Limb (tissue), 2 donors: ENCODE data around the gene LRRC30.

Experiments
- DNase-seq, 2 donors: peaks; one replicate each; pipeline ENCODE4 v3.0.0-alpha.2; 2016; ENCODE audit errors: extremely low spot score in 2 of 2

Gene LRRC30

GRCh38 chr18:7237673-7238272 lies 6.9 kb downstream of the LRRC30 start:
- DNase-seq: no peak

DNA sequence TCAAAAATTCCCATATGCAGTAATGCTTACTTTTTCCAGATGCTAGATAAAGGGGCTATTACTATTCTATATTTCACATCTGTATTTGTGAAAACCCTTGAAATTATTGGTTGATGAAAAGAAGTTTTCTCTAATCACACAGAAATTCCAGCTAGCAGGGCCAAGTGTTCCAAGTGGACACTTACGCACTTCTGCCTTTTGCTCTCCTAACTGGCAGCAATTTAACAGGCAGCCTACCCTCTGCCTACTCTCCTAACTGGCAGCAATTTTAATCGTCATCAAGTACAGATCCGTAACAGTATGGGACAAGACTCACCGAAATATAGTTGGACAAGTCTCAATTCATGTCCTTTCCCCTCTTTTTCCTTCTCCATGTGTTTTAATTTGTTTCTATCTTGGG lies 12.0 kb downstream of the LRRC30 start:
- DNase-seq: no peak

DNA sequence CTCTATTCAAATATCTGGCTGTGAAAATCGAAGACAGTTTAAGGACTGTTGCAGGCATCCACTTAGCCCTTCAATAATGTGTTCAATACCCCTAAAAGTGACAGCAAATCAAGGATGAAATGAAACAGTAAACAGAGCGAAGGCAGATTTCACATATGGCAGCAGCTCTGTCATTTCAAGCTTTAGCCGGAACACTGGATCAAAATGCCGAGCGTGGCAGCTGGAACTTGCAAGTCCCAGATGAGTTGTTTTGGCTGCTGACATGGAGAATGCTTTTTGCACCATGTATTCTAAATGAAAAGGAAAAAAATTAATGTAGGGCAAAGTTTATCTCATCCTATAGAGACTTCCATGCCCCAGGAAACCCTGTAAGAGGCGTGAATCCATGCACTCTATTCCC lies 18.0 kb downstream of the LRRC30 start:
- peak; percentile 30 to 51 for DNase-seq

DNA sequence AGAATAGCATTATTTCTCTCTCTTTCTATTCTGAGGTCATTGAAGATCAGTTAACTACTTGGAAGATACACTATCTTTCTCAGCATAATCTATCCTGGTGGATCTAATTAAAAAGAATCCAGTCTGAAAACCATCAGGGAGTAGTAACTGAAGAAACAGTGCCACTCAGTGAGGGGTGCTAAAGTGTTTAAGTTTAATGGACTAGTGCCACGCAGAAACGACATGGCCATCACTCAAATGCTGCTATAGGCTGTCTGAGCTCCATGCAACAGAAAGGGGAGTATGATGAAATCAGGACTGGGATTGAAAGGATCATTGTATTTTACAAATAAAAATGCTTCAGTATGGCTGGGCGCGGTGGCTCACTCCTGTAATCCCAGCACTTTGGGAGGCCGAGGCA lies 23.3 kb downstream of the LRRC30 start:
- peak in 1 of 2 donors; percentile 3 for DNase-seq

- no peak for DNase-seq
Observed at GRCh38 chr18:7255054-7255453, 24.2 kb downstream of the LRRC30 start.

- DNase-seq: no peak
Observed at GRCh38 chr18:7255643-7256042, 24.8 kb downstream of the LRRC30 start.

DNA sequence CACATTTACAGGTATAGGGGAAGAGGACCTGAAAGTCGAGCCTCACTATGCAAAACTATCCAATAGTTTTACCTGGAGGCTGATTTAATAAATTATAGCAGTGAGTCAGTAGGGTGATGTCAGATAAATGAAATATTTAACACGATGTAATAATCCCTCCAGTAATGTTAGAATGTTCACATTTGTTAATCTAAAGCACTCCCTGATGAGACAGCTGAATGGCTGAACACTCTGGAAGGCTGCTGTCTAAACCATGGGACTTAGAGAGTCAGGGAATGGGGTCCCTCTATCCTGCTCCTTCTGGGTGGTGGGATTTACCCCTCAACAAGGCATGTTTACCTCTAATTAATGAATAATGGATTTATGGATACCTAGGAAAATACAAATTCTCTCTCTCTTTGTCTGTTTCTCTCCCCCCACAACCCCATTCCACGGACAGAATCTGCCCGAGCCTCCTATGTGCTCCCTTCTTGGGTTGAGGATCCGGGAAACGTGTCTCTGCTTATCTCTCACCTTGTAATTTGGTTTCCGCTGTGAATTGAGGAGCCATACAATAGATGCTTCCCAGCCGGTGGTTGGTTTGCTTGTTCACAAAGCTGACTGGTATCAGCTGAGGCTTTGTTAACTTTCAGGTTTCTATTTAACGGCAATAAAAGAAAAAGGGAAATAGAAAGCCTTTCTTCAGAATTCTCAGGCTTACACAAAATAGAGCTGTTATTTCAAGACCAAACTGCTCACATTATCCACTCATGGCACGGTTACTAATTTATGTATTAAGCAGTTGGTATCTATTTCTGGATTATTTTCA lies 25.9 kb downstream of the LRRC30 start:
- peak in 1 of 2 donors; percentile 11 for DNase-seq

DNA sequence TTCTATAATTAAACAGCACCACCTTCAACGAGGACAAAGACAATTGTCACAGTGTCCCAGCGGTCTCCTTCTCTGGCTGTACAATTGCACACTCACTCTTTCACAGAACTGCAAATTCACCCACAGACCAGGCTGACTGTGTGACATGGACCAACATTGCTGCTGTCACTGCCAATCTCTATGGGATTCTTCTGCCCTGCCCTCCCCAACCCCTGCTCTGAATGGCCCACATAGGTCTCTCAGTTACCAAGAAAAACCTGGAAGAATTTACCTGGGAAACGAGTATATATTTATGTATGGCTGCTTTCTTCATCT lies 26.5 kb downstream of the LRRC30 start:
- peak in 1 of 2 donors; percentile 17 for DNase-seq

DNA sequence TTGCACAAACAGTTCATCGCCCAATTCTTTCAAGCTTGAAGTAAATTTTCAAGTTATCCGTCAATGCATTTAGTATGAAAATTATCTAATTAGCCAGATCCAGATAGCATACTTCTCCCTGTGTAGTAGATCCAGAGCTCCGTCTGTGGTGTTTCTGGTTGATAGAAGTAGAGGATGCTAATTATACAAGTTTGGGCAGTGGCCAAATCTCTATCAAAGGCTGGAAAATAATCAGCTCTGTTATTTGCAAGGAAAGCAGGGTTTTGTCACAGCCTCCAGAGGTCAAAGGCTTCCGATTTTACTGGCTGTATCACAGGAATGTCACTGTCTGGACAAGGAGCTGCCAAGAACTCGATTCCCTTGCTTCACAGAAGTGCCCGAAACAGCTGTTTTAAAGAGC lies 28.6 kb downstream of the LRRC30 start:
- DNase-seq: peak in 1 of 2 donors; percentile 23

- no peak for DNase-seq
Observed at GRCh38 chr18:7261199-7261598, 30.3 kb downstream of the LRRC30 start.

GRCh38 chr18:7267973-7268372 lies 37.1 kb downstream of the LRRC30 start:
- no peak for DNase-seq

- no peak for DNase-seq
Observed at GRCh38 chr18:7269942-7270341, 39.1 kb downstream of the LRRC30 start.

DNA sequence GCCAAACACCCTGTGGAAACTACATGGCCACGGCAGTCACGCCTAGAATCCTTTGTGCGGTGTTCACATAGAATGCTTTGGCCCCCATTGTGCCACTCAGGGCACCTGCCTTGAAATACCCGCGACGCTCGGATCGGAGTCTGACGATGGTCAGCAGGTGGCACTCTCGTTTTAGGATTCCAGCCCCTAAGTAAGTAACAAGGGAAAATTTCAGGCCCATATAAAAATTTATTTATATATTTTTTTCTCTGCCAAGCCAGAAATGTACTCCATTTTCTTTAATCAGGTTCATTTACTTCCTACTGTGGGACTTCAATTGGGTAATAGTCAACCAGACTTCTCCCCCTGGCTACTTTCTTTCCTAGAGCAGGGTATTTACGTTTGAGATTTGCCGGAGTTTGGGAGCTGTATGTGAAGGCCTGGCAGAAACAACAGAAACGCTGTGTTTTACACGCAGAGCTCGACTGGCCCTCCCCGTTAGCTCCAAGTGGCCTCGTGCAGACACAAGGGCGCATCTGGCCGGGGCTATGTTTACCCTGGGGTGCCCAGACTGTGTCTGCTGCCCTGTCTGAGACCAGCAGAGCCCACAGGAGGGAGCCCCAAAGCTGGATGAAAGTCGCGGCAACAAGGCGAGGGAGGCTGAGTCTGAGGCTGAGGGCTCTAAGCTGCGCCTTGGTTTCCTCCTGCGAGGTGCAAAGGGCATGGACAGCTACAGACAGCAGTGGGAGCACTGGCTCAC lies 41.6 kb downstream of the LRRC30 start:
- DNase-seq: peak; percentile 76 to 77

DNA sequence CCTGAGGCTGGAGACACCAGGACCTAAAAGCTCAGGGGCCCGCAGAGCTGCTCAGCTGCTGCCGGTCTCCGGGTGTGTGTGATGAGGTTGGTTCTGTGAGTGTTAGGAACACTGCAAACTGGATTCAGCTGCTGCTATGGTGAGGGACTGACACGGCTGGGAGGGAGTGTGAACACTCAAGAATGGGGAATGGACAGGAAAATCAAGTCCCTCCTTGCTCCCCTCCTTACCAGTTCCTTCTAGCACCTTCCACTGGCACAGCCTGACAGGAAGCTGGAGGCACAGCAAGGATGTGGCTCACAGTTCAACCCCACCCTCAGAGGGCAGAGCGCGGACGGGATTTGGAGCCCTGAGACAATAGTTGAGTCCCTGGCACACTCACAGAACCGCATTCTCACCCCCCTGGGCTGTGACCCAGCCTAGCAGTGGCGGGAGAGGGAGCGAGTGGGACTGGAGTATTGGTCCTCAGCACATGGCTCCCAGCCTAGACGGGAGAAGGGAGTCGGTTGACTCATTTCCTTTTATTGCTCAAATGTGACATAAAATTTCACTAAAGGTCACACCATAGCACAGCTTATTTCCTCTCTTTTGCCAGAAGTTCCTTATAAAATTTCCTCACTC lies 42.5 kb downstream of the LRRC30 start:
- DNase-seq: no peak

DNA sequence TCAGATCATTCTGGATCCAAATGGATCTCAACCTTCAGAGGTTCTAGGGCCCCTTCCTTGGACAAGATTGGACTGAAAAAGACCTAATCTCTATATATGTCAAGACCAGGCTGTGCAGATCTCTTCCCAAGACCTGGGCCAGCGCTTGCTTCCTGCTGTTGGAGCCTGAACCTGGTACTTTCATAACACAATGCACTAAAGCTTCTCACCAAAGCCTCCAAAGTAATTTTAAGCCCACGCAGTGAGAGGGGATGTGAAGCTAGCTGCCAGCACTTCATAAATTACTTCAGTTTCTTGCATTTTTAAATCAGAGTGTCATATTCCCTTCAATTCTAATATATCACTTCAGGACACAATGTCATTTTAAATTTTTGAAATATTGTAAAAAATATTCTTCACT lies 50.7 kb downstream of the LRRC30 start:
- no peak for DNase-seq
